Activated naive CD4-positive, alpha-beta T cell treated with anti-CD3 and anti-CD28 coated beads, Interleukin-2, amount 10 ng/mL, durations not matched to agents 5 hours and 36 hours (primary cell): Measurements from ENCODE around the gene SLC66A3. TPM values are rescaled to one million over a fixed set of nuclear protein-coding genes. Genes with fewer than 3 reads are reported as not detected.

ENCODE experiments used
- total RNA-seq, 2 experiments: library from RNA; stranded (reverse); gene quantifications; one replicate each; pipeline ENCODE4 v1.2.3, GENCODE V29; 2021

The SLC66A3 gene
- 10 to 100 TPM; 22.6 to 22.9 TPM for total RNA-seq

DNA sequence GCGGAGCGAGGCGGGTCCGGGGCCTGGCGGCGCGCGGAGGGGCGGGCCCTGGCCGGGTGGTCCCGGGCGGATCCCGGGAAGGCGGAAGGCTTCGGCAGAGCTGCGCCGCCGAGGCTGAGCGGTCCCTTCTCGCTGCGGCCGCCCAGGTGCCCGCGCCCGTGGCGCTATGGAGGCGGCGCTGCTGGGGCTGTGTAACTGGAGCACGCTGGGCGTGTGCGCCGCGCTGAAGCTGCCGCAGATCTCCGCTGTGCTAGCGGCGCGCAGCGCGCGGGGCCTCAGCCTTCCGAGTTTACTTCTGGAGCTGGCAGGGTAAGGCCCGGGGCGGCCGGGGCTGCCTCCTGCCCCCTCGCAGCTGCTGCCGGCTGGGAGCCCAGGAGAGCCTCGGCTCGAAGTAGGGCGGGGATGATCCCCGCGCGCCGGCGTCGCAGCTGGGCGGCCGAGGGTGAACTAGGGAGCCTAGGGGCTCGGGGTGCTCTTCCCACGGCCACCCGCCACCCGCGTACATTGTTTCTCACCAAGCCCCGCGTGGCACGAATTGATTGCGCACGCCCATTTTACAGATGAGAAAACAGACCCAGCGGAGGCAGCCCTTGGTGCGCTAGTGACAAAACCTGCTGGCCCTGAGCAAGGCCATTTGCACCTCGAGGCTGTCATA is at the start of gene SLC66A3:
Gene SLC66A3 (plus strand): TSS at position 87 of the 655 bp plus-strand sequence. CDS start 80 bp downstream, at position 167.

Other genes with a start within 250 kb of the SLC66A3 start
- not detected for gene KCNF1, start 243.5 kb upstream of the SLC66A3 start, total RNA-seq
- 10 to 100 TPM; 20.4 to 21.2 TPM for gene ROCK2, start 189.2 kb downstream of the SLC66A3 start, total RNA-seq